PFSK-1 (cell line): ENCODE results near the gene ESM1.

ENCODE experiments used
- POLR2AphosphoS5 ChIP-seq: IDR thresholded peaks from 2 replicates; pipeline ENCODE4 v1.6.1; 2012; ENCODE audit warnings: low read depth, mild to moderate bottlenecking, control low read depth, low read length, moderate library complexity
- REST ChIP-seq, 2 experiments: IDR thresholded peaks; 2 replicates each; pipeline versions ENCODE4 v1.6.1 to v1.8.0; 2011 to 2012; ENCODE audit warnings: low read depth in 2 of 2, low read length in 2 of 2, control low read depth in 1 of 2, inconsistent platforms in 1 of 2, mild to moderate bottlenecking in 1 of 2, moderate library complexity in 1 of 2; ENCODE audit not compliant: insufficient read depth in 1 of 2
- SIN3A ChIP-seq: IDR thresholded peaks from 2 replicates; pipeline ENCODE4 v1.6.1; 2012; ENCODE audit warnings: mild to moderate bottlenecking, low read length, moderate library complexity, borderline replicate concordance; ENCODE audit not compliant: insufficient read depth
- TAF1 ChIP-seq: IDR thresholded peaks from 2 replicates; pipeline ENCODE4 v1.6.1; 2012; ENCODE audit warnings: low read length, control low read depth, borderline replicate concordance; ENCODE audit not compliant: insufficient read depth

GRCh38 chr5:54944364-54944763, 41.0 kb downstream of the ESM1 start:
- TF ChIP-seq POLR2AphosphoS5 (no peak), SIN3A (no peak), TAF1 (no peak), REST (IDR thresholded peaks at IDR 0.05; ENCODE audit: insufficient read depth in 1 of 2, low read depth in 2 of 2, low read length in 2 of 2) (no peak)
